Smooth muscle cell (in vitro differentiated cells): ENCODE data around the gene NDUFB6. TPM values are rescaled to one million over a fixed set of nuclear protein-coding genes. Genes with fewer than 3 reads are reported as not detected.
"Not testable (repeated sequence)": the region's sequence is repeated elsewhere in the genome, so short reads cannot be mapped to it uniquely, and the experiment has no call there.

Source experiments
- DNase-seq: peaks from one replicate; lab custom pipeline; 2025; ENCODE audit not compliant: unreplicated experiment; lab: John Stamatoyannopoulos, UW
- H2AFZ ChIP-seq: fragments of 200-600 bp; sonication (generic); 2 replicates; pipeline ENCODE4 v1.6.0; 2016; ENCODE audit warnings: antibody characterized with exemption, low read depth, mild to moderate bottlenecking
- H3F3A ChIP-seq: fragments of 200-600 bp; sonication (generic); 2 replicates; pipeline ENCODE4 v1.6.0; 2017; ENCODE audit warnings: antibody characterized with exemption, low read depth
- H3K27ac ChIP-seq: fragments of 200-600 bp; sonication (generic); 2 replicates; pipeline ENCODE4 v1.5.1; 2016; ENCODE audit warnings: low read depth, mild to moderate bottlenecking
- H3K27me3 ChIP-seq: fragments of 200-600 bp; sonication (generic); 2 replicates; pipeline ENCODE4 v1.6.1; 2016; ENCODE audit warnings: low read depth, mild to moderate bottlenecking
- H3K36me3 ChIP-seq: fragments of 200-600 bp; sonication (generic); 2 replicates; pipeline ENCODE4 v1.5.1; 2016; ENCODE audit warnings: low read depth
- H3K4me1 ChIP-seq: fragments of 200-600 bp; sonication (generic); 2 replicates; pipeline ENCODE4 v1.5.1; 2016; ENCODE audit warnings: low read depth
- H3K4me2 ChIP-seq: fragments of 200-600 bp; sonication (generic); 2 replicates; pipeline ENCODE4 v1.6.0; 2016; ENCODE audit warnings: mild to moderate bottlenecking
- H3K4me3 ChIP-seq: fragments of 200-600 bp; sonication (generic); 2 replicates; pipeline ENCODE4 v1.5.1; 2016; ENCODE audit warnings: mild to moderate bottlenecking
- H3K79me2 ChIP-seq: fragments of 200-600 bp; sonication (generic); 2 replicates; pipeline ENCODE4 v1.6.0; 2016; ENCODE audit warnings: low read depth, mild to moderate bottlenecking
- H3K9ac ChIP-seq: fragments of 200-600 bp; sonication (generic); 2 replicates; pipeline ENCODE4 v1.6.0; 2016; ENCODE audit warnings: low read depth
- H3K9me3 ChIP-seq: fragments of 200-600 bp; sonication (generic); replicated peaks from 2 replicates; pipeline ENCODE4 v1.5.1; 2016; ENCODE audit warnings: low read depth
- H4K20me1 ChIP-seq: fragments of 200-600 bp; sonication (generic); 2 replicates; pipeline ENCODE4 v1.6.0; 2016; ENCODE audit warnings: low read depth
- CTCF ChIP-seq: fragments of 200-600 bp; sonication (generic); IDR thresholded peaks from 2 replicates; pipeline ENCODE4 v1.5.1; 2017; ENCODE audit warnings: borderline replicate concordance, mild to moderate bottlenecking, antibody characterized with exemption; ENCODE audit not compliant: insufficient read depth, poor library complexity, severe bottlenecking
- WGBS: methylation state at CpG from one replicate; pipeline ENCODE4 v1.1.7; 2016; ENCODE audit warnings: low lambda C conversion rate; 5-methylcytosine and 5-hydroxymethylcytosine counted together
- polyA plus RNA-seq: library from polyadenylated mRNA; unstranded; fragments of >200 nt; fragmentation: Nextera tagmentation; extraction: Ambion mirVana; gene quantifications from 2 replicates; pipeline ENCODE4 v1.2.1, GENCODE V29; 2016
- total RNA-seq: library from RNA; depleted of rRNA; stranded (reverse); fragments of >200 nt; gene quantifications from 2 replicates; pipeline ENCODE4 v1.2.3, GENCODE V29; 2014

NDUFB6 gene
- total and polyA plus RNA-seq, 2 experiments from 2014 or later, result 162 to 172 TPM

- Histone ChIP-seq H4K20me1 (peaks cover 51% of the 10 kb centered on the region), H3K9ac (peak overlapping the region; percentile 94), H3K79me2 (peaks cover 50% of the 10 kb centered on the region), H2AFZ (peak overlapping the region; percentile 81), H3K27me3 (no peaks in the 10 kb centered on the region), H3K4me2 (peak overlapping the region; percentile 95), H3K4me3 (peak overlapping the region; percentile 82), H3K4me1 (no peaks in the 10 kb centered on the region), H3K27ac (peak overlapping the region; percentile 94), H3K9me3 (no peaks in the 10 kb centered on the region), H3F3A (peaks cover 7% of the 10 kb centered on the region), H3K36me3 (no peaks in the 10 kb centered on the region)
- TF ChIP-seq CTCF, result no peak
- DNase-seq, result peak; percentile 80
- WGBS, result 1% methylated on average over 75 of the region's 75 CpGs
Measured at GRCh38 chr9:32550562-32551275, 22.2 kb downstream of the NDUFB6 start.

- no peaks in the 10 kb centered on the region for H3K9me3 ChIP-seq
- H3K9ac ChIP-seq, result peak overlapping the region; percentile 94
- H3K36me3 ChIP-seq, result no peaks in the 10 kb centered on the region
- no peaks in the 10 kb centered on the region for H3K4me1 ChIP-seq
- H3F3A ChIP-seq, result peaks cover 7% of the 10 kb centered on the region
- no peak for DNase-seq
- TF ChIP-seq CTCF, result no peak
- peak overlapping the region; percentile 94 for H3K27ac ChIP-seq
- WGBS, result under 1% methylated on average over 10 of the region's 10 CpGs
- H3K4me3 ChIP-seq, result peak overlapping the region; percentile 82
- H3K27me3 ChIP-seq, result no peaks in the 10 kb centered on the region
- peaks cover 56% of the 10 kb centered on the region for H3K79me2 ChIP-seq
- H2AFZ ChIP-seq, result no peak overlapping the region
- H3K4me2 ChIP-seq, result peak overlapping the region; percentile 95
- H4K20me1 ChIP-seq, result peaks cover 56% of the 10 kb centered on the region
Measured at GRCh38 chr9:32550150-32550561, 22.8 kb downstream of the NDUFB6 start.

- H3K4me1 ChIP-seq, H3K27ac ChIP-seq, H3F3A ChIP-seq, H3K4me3 ChIP-seq, H2AFZ ChIP-seq, H3K9ac ChIP-seq, H3K36me3 ChIP-seq, H3K4me2 ChIP-seq, DNase-seq, H3K9me3 ChIP-seq, H3K27me3 ChIP-seq: not testable (repeated sequence)
- WGBS, result 98% methylated on average over 20 of the region's 20 CpGs
- H3K79me2 ChIP-seq, result peaks cover 75% of the 10 kb centered on the region
- H4K20me1 ChIP-seq, result peaks cover 75% of the 10 kb centered on the region
Measured at GRCh38 chr9:32548213-32548612, 24.7 kb downstream of the NDUFB6 start.

- H3K4me2 ChIP-seq, result no peak overlapping the region
- H3K27me3 ChIP-seq, result no peaks in the 10 kb centered on the region
- no peaks in the 10 kb centered on the region for H3K4me1 ChIP-seq
- H3F3A ChIP-seq, result no peaks in the 10 kb centered on the region
- 96% methylated on average over 1 of the region's 1 CpG for WGBS
- H3K36me3 ChIP-seq, result peaks cover 14% of the 10 kb centered on the region
- H3K27ac ChIP-seq, result no peak overlapping the region
- no peak overlapping the region for H3K4me3 ChIP-seq
- DNase-seq, result no peak
- H2AFZ ChIP-seq, result no peak overlapping the region
- peaks cover 92% of the 10 kb centered on the region for H4K20me1 ChIP-seq
- H3K79me2 ChIP-seq, result peaks cover 95% of the 10 kb centered on the region
- no peak overlapping the region for H3K9ac ChIP-seq
- TF ChIP-seq CTCF, result no peak
- H3K9me3 ChIP-seq, result no peaks in the 10 kb centered on the region
Measured at GRCh38 chr9:32545884-32546283, 27.1 kb downstream of the NDUFB6 start.
